GM18519 (cell line): ENCODE measurements around the gene MAGI1.

Experiments used
- ATAC-seq: cut with Tn5 transposase; IDR thresholded peaks from one replicate; pipeline ENCODE4 v1.9.1; 2021; ENCODE audit warnings: mild to moderate bottlenecking, moderate library complexity; ENCODE audit not compliant: unreplicated experiment, low FRiP score

MAGI1 gene

DNA sequence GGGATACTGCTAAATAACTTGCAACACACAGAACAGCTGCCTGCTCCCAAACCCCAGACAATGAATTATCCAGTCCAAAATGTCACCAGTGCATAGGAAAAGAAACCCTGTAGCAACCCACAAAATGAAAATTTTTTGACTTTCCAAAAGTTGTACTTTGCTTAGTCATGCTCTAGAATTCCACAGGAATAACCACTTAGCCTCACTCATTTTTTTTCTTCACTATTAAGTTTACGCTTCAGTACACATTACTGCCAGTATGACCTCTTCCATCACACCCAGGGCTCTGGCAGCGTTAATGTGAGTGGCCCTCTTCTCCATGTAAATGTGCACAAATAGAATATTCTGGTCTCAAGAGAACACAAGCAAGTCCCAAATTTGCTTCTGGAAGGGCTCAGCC lies 259.8 kb downstream of the MAGI1 start:
- ATAC-seq = no peak

DNA sequence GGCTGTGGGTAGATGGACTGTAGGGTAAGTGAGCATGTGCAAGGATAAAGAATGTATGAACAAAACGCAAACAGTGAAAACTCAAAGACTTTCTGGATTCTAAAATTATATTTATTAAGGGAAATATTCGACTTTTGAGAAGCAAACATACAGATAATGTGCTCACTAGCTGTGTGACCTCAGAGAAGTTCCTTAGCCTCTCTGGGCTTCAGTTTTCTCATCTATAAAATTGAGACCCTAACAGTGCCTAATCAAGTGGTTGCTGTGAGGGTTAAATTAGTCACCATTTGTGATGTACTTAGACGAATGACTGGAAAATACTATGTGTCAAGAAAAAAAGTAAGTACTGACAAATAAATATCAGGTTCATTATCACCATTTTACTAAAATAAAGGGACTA lies 261.7 kb downstream of the MAGI1 start:
- ATAC-seq = no peak

DNA sequence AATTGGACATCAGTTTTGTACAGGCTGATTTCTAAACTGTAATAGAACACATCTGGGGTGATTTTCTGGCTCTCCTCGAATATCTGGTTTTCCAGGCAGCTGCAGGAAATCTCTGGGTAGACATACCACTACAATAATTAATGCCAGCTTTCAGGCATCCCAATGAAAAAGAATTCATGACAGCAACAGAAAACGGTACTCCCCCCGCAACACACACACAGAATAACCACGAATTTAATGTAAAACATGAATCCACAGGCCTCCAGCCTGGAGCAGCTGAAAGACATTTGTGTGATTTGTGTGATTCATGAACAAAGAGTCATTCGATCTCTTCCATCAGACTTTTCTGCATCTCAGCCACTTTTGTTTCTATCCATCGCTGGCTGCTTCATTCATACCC lies 262.2 kb downstream of the MAGI1 start:
- ATAC-seq = no peak

DNA sequence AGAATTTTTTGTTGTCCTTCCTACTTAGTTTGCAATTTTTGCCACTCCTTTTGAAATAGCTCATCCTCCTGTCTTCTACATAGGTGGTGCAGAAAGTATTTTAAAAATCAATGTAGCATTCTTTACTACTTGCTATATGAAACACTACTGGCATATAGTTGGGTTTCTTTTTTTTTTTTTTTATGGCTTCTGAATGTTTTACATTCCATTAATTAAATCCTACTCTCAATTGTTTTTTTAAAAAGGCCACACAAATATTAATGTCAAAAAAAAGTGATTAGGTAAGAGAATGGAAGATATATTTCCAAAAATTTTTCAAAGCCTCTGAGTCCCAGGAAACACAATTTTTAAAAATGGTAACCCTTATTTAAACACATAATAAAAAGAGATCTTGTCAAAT lies 262.6 kb downstream of the MAGI1 start:
- no peak for ATAC-seq

DNA sequence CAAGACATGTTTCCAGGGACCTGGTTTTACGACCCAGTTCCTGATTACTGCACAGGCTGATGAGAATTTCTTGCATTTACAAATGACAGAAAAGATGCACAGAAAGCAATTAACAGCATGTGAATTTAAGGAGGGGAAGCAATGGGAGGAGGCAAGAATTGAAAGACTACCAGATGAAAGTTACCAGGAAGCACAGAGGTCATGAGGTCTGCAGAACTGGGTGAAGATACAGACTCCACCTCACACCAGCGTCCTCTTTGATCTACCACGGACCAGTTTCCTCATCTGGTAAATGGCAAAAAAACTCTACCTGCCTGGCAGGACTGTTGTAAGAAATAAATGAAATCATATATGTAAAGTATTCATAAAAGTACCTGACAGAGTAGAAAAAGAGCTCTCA lies 266.0 kb downstream of the MAGI1 start:
- ATAC-seq = no peak

DNA sequence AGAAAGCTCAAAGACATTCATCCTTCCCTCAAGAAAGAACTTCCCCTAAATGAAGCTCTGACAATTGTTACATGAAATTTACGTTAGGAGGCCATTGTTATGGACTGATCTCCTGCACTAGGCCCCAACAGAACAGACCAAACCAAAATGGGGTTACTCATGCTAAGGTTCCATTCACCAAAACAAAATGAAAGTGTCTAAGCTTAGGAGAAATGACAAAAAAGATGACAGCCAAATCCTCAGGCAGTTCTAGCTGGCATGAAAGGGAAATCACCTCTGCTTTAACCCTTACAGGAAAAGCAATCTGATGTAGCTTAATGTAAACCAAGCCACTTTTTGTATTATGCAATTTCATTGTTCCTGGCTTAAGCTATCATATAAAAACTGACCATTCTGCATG lies 271.2 kb downstream of the MAGI1 start:
- no peak for ATAC-seq

DNA sequence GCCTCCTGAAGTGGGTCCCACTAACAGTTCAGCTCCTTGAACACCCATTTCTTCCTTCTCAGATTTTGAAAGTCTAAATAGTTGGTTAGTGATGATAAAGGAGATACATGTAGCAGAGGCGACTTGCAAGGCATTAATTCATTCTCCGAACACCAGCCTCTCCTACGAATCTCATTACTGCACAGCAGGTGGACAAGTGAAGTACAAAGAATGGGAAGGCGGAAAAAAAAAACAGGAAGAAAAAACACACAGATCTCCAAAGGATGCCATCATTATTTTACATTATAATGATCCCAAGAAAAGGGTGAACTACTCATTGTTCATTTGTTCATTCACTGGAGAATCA lies 276.5 kb downstream of the MAGI1 start:
- no peak for ATAC-seq

DNA sequence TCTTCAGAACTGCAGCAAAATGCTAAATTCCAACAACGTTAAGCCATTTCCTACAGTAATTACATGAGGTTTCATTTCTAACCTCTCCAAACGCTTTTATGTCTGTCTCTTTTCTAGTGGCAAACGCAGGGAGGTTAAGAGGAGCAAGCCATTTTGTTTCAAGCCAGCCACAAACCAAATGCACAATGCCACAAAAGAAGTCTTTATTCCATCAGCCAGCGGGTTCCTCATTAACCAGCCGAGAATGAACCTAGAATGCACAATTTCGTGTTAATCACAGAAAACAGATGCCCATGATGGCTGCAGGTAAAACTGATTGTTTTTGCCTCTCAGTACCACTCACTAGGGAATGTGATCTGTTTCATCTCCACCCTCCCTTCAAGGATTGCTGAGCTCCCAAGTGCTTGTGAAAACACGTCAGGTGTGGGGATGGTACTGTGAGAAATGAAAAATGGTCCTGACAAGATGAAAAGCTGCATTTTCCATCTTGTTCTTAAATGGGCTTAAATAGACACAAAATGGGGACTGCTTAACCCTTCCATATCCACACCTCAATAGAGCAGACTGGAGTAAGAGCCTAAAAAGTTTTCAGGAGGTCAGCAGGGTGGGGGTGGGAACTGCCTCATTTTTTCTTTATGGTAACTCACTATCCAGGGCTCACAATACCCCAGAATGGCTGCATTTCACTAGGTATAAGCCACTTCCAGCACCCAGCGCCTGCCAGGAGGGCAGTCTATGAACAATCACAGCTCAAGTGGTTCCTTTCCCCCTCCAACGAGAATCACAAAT lies 277.1 kb downstream of the MAGI1 start:
- no peak for ATAC-seq

DNA sequence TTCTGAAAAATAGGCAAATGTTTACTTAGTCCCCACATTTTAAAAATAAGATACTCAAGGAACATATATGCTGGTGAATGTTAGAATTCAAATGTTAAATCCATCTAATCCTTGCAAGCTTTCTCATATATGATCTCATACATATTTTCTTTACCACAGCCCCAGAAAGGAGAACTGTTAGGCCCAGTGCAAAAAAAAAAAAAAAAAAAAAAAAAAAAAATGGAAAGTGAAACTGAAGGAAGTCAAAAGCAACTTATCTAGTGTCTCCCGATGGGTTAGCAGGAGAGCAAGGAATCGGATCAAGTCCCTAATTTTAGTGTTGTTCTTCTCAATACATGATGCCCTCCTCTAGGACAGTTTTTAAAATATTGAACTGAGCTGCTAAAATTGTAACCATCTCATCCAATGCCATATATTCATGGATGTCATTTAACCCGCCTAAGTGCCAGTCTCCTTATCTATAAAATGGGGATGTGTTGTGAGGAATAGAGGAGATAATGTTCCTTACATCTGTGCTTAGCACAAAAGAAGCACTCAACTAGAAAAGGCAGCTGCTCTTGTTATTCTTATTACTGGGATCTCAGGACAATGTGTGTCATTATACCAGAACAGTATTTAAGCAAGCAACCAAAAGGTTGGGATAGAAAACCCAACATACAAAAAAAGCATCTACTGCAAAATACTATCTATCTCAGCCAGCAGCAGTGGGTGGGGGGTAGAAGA lies 279.7 kb downstream of the MAGI1 start:
- no peak for ATAC-seq

DNA sequence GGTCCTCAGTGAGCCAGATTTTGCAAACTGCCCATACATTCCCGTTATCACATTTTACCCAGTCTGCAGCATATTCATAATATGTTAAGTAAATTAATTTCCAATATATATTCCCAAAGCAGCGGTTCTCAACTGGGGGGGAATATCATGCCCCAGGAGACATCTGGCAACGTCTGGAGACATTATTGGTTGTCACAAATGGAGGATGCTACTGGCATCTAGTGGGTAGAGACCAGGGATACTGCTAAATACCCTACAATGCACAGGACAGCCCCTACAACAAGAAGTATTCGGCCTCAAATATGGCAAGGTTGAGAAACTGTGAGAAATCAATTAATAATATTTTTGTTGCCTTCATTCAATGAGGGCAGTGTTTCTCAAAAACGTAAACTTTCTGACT lies 280.3 kb downstream of the MAGI1 start:
- no peak for ATAC-seq

DNA sequence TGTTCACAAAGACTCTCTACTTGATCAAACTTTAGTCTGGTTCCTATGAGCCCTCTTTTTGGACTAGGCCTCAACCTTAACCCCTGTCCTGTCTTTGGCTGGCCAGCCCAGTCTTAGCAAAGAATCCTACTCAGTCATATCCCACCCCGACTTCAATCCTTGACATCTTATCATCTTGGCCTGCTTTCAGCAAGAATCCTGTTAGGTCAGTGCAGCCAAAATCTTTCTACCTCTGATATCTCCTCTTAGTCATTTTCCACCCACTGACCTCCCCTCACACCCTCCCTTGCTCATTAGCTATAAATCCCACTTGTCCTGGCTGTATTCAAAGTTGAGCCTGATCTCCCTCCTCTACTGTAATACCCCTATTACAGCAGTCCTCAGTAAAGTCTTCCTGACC lies 286.1 kb downstream of the MAGI1 start:
- no peak for ATAC-seq

DNA sequence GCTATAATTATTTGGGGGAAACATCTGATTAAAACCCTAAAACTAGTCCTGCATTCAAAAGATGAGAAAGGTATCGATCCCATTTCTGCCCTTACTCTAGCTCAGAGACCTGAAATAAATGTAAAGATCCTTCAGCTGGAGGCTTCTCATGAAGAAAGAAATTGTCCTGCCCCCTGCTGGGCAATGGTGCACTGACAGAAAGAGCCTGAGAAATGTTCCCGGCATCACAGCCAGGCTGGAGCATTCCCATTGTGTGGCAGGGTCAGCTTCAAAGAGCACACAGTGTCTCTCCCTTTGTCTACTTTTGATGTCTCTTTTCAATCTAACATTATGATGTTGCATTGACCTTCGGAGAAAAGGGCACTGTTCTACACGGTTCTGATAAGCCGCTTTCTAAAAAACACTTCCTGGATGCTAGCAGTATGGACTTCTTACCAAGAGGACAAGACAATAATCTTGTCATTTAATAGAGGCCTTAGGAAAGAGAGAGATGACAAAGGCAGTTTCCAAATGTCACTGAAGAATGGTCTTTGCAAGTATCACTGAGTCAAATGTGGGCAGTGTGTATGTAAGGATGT lies 287.5 kb downstream of the MAGI1 start:
- ATAC-seq = no peak

DNA sequence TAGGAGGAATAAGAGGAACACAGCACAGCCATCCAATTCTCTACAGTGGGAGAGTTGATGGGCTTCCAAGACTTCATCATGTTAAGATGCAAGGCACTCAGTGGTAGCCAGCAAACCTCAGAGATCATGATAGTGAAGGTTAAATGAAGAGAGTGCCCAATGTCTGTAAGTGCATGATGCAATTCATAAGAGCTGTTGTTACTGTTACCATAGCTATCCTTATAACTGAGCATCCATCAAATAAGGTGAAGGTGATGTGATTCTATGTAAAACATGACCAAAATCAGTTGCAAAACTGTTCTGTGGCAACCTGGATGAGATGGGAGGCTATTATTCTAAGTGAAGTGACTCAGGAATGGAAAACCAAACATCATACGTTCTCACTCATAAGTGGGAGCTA lies 289.7 kb downstream of the MAGI1 start:
- ATAC-seq = no peak

DNA sequence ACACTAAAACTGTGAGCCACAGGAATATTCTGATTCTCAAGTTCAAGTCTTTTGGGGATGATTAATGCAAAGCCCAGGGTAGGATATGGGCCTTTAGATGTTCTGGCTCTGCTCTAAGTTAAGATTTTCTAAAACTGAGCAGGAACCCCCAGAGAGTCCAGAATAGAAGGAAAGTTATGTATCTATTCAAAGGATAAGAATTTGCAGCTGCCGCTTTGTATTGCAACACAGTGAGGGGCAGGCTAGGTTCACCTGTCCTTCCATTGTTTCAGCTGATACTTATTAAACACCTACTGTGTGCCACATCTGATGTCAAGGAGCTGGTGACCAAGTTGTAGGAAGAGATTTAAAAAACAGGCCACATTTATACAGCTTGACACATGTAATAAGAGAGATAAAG lies 290.4 kb downstream of the MAGI1 start:
- no peak for ATAC-seq

DNA sequence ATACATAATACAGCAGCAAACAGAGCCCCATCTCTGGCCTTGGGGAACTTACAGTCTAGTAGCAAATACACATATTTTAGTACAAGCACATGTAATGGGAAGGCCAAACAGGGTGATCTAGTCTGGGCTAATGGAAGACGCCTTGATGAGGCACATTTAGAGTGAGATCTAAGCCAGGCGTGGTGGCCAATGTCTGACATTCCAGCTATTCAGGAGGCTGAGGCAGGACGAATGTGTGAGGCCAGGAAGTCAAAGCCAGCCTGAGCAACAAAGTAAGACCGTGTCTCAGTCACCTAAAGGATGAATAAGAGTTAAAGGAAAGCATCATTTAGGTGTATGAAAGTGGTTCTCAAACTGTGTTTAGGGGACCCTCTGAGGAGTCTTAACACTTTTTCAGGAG lies 291.9 kb downstream of the MAGI1 start:
- ATAC-seq = no peak

DNA sequence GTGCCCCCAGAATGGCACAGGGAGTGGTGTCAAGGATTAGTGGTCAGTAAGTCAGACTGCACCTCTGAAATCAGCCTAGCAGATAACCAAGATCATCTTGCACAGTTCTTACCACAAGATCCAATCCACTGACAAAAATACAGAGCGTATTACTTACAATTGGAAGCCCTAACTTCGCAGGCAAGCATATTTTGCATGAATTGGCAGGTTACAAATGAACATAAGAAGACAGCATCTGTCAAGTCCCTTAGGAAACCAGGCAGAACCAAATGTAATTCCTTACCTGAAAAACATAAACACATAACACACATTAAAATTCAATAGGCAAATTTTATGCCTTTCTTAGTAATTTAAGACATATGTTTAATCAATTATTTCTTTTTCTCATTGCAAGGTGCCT lies 293.4 kb downstream of the MAGI1 start:
- no peak for ATAC-seq

DNA sequence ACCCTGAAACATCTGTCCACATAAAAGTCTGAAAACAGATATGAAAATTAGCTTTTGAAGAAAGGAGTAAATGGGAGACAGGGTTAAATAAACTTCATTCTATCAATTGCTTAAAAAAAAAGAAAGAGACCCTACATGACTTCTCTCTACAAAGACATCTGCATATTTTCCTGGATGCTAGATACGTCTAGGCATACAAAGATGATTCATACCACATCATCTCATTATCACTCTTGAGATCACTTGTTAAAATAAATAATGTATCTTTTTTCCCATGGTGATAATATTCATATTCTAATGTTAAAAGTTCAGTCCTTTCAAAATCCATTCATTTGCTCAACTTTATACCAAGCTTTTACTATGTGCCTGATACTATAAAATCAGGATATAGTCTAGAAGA lies 295.8 kb downstream of the MAGI1 start:
- ATAC-seq = no peak

DNA sequence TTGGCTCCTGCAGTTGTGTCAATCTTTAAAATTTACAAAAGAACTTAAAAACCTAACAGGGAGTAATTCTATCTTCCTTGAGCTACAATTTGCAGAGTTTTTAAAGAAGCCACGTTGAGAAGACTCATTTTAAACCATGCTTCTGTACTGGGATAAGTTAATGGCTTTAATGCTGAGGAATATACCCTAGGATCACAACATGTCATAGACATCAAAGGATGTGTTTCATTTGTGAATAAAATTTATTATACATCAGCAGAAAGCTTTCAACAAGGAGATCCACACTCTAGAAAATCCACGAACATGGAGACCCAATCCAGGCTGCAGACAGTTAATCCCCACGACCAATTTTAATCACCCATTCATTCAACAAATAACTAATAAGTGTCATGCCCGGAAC lies 297.2 kb downstream of the MAGI1 start:
- no peak for ATAC-seq

DNA sequence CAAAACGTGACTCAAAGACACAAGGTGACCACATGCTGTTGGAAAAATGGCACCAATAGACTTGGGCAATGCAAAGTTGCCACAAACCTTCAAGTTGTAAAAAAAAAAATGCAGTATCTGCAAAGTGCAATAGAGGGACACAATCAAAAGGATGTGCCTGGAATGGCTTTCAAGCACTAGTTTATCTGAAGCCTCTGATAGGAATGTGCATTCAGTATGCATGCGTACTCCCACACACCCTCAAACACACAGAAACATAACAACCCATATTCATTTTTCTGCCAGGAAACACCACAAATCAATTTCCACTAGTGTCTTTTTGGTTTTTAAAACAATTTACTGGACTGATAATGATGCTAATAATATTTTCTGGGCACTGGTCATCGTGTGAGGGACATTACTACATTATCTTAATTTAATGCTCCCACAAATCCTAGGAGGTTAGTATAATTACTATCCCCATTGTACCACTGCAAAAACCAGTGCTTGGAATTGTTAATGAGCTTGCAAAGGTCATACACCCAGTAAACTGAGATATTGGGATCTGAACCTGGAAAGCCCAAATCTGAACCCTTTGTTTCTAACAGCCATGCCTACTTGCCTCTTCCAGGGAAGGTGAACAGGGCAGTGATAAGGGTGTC lies 298.7 kb downstream of the MAGI1 start:
- ATAC-seq = no peak

DNA sequence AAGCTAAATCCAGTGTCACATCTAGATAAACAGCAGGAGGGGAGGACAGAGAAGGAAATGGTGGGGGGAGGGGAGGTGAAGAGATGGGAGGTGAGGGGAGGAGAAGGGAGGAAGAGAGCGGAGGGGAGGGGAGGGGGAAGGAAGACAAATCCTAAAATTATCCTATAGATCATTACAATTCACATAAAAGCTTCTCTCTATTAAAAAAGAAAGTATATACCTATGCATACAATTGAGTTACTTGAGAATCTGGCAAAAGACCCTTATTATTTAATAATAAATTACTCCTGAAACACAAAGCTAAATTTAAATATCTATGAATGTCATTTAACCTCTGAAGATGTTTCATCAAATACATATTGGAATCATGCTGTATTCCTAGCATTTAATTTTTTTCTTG lies 303.9 kb downstream of the MAGI1 start:
- ATAC-seq = no peak

DNA sequence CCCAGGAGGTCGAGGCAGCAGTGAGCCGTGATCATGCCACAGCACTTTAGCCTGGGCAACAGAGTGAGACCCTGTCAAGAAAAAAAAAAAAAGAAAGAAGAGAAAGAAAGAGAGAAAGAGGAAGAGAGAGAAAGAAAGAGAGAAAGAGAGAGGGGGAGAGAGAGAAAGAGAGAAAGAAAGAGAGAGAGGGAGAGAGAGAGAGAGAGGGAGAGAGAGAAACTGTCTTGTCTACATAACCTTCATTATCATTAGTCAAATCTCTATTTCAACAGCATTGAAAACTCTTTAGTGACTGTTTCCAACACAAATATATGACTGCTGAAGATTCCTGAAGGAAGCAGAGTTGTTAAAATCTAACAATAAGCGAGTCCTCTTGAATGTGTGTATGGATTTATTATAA lies 304.3 kb downstream of the MAGI1 start:
- no peak for ATAC-seq

DNA sequence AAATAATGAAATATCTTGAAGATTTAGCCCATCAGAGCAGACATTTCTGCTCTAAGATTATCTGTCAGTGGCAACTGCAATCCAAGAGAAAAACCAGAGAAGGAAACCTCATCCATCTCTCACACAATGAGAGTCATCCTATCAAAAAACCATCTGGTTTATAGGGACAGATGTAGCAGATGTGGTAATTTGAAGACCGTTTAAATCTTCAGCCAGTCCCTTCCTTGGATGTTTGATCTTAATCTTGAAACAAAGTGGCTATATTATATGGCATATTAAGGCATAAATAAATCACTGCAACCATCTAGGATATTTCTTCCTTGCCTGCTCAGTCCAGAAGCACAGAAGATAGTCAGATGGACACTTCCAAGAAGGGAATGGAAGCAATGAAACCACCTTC lies 305.3 kb downstream of the MAGI1 start:
- ATAC-seq = no peak
